GM15510 (cell line): Measurements from ENCODE around the gene GFRAL.

Experiments used
- POLR2A ChIP-seq: IDR thresholded peaks from 3 replicates; pipeline ENCODE4 v1.6.1; 2011; ENCODE audit warnings: borderline replicate concordance; ENCODE audit not compliant: insufficient read length; ENCODE audit errors: extremely low read depth

Gene GFRAL

GRCh38 chr6:55397986-55398385 lies 70.7 kb downstream of the GFRAL start:
- TF ChIP-seq POLR2A: no peak

- TF ChIP-seq POLR2A: no peak
Observed at GRCh38 chr6:55399351-55399750, 72.1 kb downstream of the GFRAL start.

- TF ChIP-seq POLR2A: no peak
Observed at GRCh38 chr6:55405474-55406235, 78.4 kb downstream of the GFRAL start.

GRCh38 chr6:55410674-55411073 lies 83.4 kb downstream of the GFRAL start:
- no peak for TF ChIP-seq POLR2A

- no peak for TF ChIP-seq POLR2A
Observed at GRCh38 chr6:55423933-55424332, 96.7 kb downstream of the GFRAL start.

GRCh38 chr6:55433446-55434130 lies 106.3 kb downstream of the GFRAL start:
- TF ChIP-seq POLR2A: no peak

- TF ChIP-seq POLR2A: no peak
Observed at GRCh38 chr6:55437141-55437540, 109.9 kb downstream of the GFRAL start.

GRCh38 chr6:55438203-55438602 lies 110.9 kb downstream of the GFRAL start:
- no peak for TF ChIP-seq POLR2A

- TF ChIP-seq POLR2A: no peak
Observed at GRCh38 chr6:55443238-55444134, 116.2 kb downstream of the GFRAL start.

- TF ChIP-seq POLR2A: no peak
Observed at GRCh38 chr6:55445648-55446204, 118.5 kb downstream of the GFRAL start.

- no peak for TF ChIP-seq POLR2A
Observed at GRCh38 chr6:55447891-55448290, 120.6 kb downstream of the GFRAL start.

GRCh38 chr6:55448451-55448850 lies 121.2 kb downstream of the GFRAL start:
- no peak for TF ChIP-seq POLR2A

- TF ChIP-seq POLR2A: no peak
Observed at GRCh38 chr6:55449225-55449624, 122.0 kb downstream of the GFRAL start.

GRCh38 chr6:55450005-55450404 lies 122.7 kb downstream of the GFRAL start:
- no peak for TF ChIP-seq POLR2A
